Endodermal cell (in vitro differentiated cells): ENCODE data around the gene TNFRSF25. TPM values are rescaled to one million over a fixed set of nuclear protein-coding genes. Genes with fewer than 3 reads are reported as not detected.

Source experiments
- DNase-seq: peaks from one replicate; pipeline ENCODE4 v3.0.0-alpha.2; 2017
- H3K27ac ChIP-seq: 2 replicates; pipeline ENCODE4 v1.5.1; 2013; ENCODE audit warnings: mild to moderate bottlenecking, low read depth, low read length, moderate library complexity
- H3K27me3 ChIP-seq: 2 replicates; pipeline ENCODE4 v1.6.1; 2013; ENCODE audit warnings: mild to moderate bottlenecking, low read length, moderate library complexity; ENCODE audit not compliant: insufficient read depth, control insufficient read depth, poor library complexity, severe bottlenecking
- H3K36me3 ChIP-seq: 2 replicates; pipeline ENCODE4 v1.7.0; 2013; ENCODE audit warnings: mild to moderate bottlenecking, low read length, moderate library complexity; ENCODE audit not compliant: control insufficient read depth, insufficient read depth
- H3K4me1 ChIP-seq: one replicate; pipeline ENCODE4 v1.7.0; 2013; ENCODE audit warnings: low read length; ENCODE audit not compliant: control insufficient read depth, insufficient read depth
- H3K4me3 ChIP-seq: 2 replicates; pipeline ENCODE4 v1.5.1; 2013; ENCODE audit warnings: mild to moderate bottlenecking, low read length, moderate library complexity
- H3K9ac ChIP-seq: 2 replicates; pipeline ENCODE4 v1.6.1; 2013; ENCODE audit warnings: mild to moderate bottlenecking, low read length, moderate library complexity; ENCODE audit not compliant: poor library complexity, severe bottlenecking; ENCODE audit errors: extremely low read depth
- H3K9me3 ChIP-seq: 2 replicates; pipeline ENCODE4 v1.6.1; 2013; ENCODE audit warnings: mild to moderate bottlenecking, low read length, moderate library complexity; ENCODE audit not compliant: control insufficient read depth
- H3K27ac Mint-ChIP-seq: 2 replicates; pipeline ENCODE4 v1.8.0; 2020; ENCODE audit warnings: mixed read lengths
- H3K27me3 Mint-ChIP-seq: 2 replicates; pipeline ENCODE4 v1.8.0; 2021; ENCODE audit warnings: mild to moderate bottlenecking, mixed read lengths; ENCODE audit not compliant: insufficient read depth
- H3K36me3 Mint-ChIP-seq: 2 replicates; pipeline ENCODE4 v1.8.0; 2020; ENCODE audit warnings: low read depth, mixed read lengths
- H3K4me1 Mint-ChIP-seq: 2 replicates; pipeline ENCODE4 v1.8.0; 2020; ENCODE audit warnings: mixed read lengths
- H3K4me3 Mint-ChIP-seq: 2 replicates; pipeline ENCODE4 v1.8.0; 2020; ENCODE audit warnings: mild to moderate bottlenecking, moderate library complexity, mixed read lengths
- H3K9me3 Mint-ChIP-seq: 2 replicates; pipeline ENCODE4 v1.8.0; 2020; ENCODE audit warnings: mild to moderate bottlenecking, mixed read lengths
- CTCF ChIP-seq: fragments of 200-600 bp; sonication (generic); conservative IDR thresholded peaks from 2 replicates; pipeline ENCODE4 v1.5.0; 2021; ENCODE audit warnings: antibody characterized with exemption, mild to moderate bottlenecking
- WGBS, 2 experiments: methylation state at CpG; one replicate each; pipeline versions ENCODE4 v1.1.5 to v1.1.7; 2013; ENCODE audit warnings: missing lambda C conversion rate in 2 of 2, mixed read lengths in 1 of 2; ENCODE audit not compliant: insufficient coverage in 1 of 2, insufficient read length in 1 of 2; 5-methylcytosine and 5-hydroxymethylcytosine counted together
- long read RNA-seq, 4 experiments: library from polyadenylated mRNA in 2 of 4; library from RNA in 1 of 4; library from capped mRNA in 1 of 4; stranded (forward) in 3 of 4; unstranded in 1 of 4; transcript quantifications; one replicate each; pipeline ENCODE4 v2.0.0, GENCODE V29; 2020 to 2021; ENCODE audit warnings: inconsistent platforms in 1 of 4
- polyA plus RNA-seq, 2 experiments: library from polyadenylated mRNA; stranded (reverse); fragments of 50-300 nt; gene quantifications; one replicate each; pipeline ENCODE4 v1.2.3, GENCODE V29; 2013
- total RNA-seq, 2 donors: library from RNA; stranded (reverse); fragmentation: NEBNext Ultra II Directional in 1 of 2; extraction: Animal tissue kit (Norgen Biotek cat#: 25700) in 1 of 2; gene quantifications; 2 replicates in 1 of 2; 3 replicates in 1 of 2; pipeline ENCODE4 v1.2.1, GENCODE V29; 2021

The TNFRSF25 gene, protein sequence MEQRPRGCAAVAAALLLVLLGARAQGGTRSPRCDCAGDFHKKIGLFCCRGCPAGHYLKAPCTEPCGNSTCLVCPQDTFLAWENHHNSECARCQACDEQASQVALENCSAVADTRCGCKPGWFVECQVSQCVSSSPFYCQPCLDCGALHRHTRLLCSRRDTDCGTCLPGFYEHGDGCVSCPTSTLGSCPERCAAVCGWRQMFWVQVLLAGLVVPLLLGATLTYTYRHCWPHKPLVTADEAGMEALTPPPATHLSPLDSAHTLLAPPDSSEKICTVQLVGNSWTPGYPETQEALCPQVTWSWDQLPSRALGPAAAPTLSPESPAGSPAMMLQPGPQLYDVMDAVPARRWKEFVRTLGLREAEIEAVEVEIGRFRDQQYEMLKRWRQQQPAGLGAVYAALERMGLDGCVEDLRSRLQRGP
- total RNA-seq = 10 to 100 TPM; 25.9 to 26.9 TPM
- polyA plus RNA-seq (2013, experiment 1 of 2) = 39.9 TPM
- polyA plus RNA-seq (2013, experiment 2 of 2) = 30.2 TPM
- long read RNA-seq, experiment 1, partial matches to known transcripts = 2 of 4 reads
- long read RNA-seq, experiment 1, other reads (novel, unspliced or antisense) = 1 of 4 reads
- long read RNA-seq, experiment 2, partial matches to known transcripts = 0 of 12 reads
- long read RNA-seq, experiment 2, other reads (novel, unspliced or antisense) = 8 of 12 reads
- long read RNA-seq, experiment 3, partial matches to known transcripts = 2 of 7 reads
- long read RNA-seq, experiment 3, other reads (novel, unspliced or antisense) = 2 of 7 reads
- long read RNA-seq, experiment 4, partial matches to known transcripts = 0 of 1 reads
- long read RNA-seq, experiment 4, other reads (novel, unspliced or antisense) = 1 of 1 reads

- no peaks in the 10 kb centered on the region for H3K27me3 ChIP-seq
- H3K4me3 ChIP-seq = no peak within 1 kb of the TSS
- WGBS, 2 experiments = 55 to 78% methylated on average over 17 to 43 of the region's 43 CpGs
- peaks cover 49% of the 10 kb centered on the region for H3K36me3 Mint-ChIP-seq
- no peak within 1 kb of the TSS for H3K9ac ChIP-seq
- TF ChIP-seq CTCF = no peak
- peaks cover 14% of the 10 kb centered on the region for H3K36me3 ChIP-seq
- no peak within 1 kb of the TSS for H3K27ac ChIP-seq
- peaks cover 2% of the 10 kb centered on the region for H3K4me1 Mint-ChIP-seq
- no peaks in the 10 kb centered on the region for H3K9me3 Mint-ChIP-seq
- H3K4me1 ChIP-seq = no peaks in the 10 kb centered on the region
- no peaks in the 10 kb centered on the region for H3K9me3 ChIP-seq
- H3K27ac Mint-ChIP-seq = no peak within 1 kb of the TSS
- DNase-seq = peak; percentile 80
- H3K4me3 Mint-ChIP-seq = no peak within 1 kb of the TSS
- peaks cover 16% of the 10 kb centered on the region for H3K27me3 Mint-ChIP-seq
Measured at GRCh38 chr1:6466023-6466422, at the start of gene TNFRSF25. TNFRSF25 (minus strand) TSS chr1:6466173; CDS start chr1:6466107, 66 bp downstream.

- Histone ChIP-seq H3K4me1 (peaks cover 3% of the 10 kb centered on the region), H3K27ac (no peak overlapping the region), H3K27me3 (no peaks in the 10 kb centered on the region), H3K9ac (no peak overlapping the region), H3K9me3 (no peaks in the 10 kb centered on the region), H3K4me3 (no peak overlapping the region), H3K36me3 (no peaks in the 10 kb centered on the region)
- peaks cover 8% of the 10 kb centered on the region for H3K4me1 Mint-ChIP-seq
- no peak overlapping the region for H3K27ac Mint-ChIP-seq
- TF ChIP-seq CTCF = no peak
- H3K27me3 Mint-ChIP-seq = no peaks in the 10 kb centered on the region
- H3K9me3 Mint-ChIP-seq = no peaks in the 10 kb centered on the region
- no peak overlapping the region for H3K4me3 Mint-ChIP-seq
- 89 to 100% methylated on average over 4 of the region's 4 CpGs for WGBS, 2 experiments
- DNase-seq = no peak
- H3K36me3 Mint-ChIP-seq = no peaks in the 10 kb centered on the region
Measured at GRCh38 chr1:6515771-6516170, 49.8 kb upstream of the TNFRSF25 start.

DNA sequence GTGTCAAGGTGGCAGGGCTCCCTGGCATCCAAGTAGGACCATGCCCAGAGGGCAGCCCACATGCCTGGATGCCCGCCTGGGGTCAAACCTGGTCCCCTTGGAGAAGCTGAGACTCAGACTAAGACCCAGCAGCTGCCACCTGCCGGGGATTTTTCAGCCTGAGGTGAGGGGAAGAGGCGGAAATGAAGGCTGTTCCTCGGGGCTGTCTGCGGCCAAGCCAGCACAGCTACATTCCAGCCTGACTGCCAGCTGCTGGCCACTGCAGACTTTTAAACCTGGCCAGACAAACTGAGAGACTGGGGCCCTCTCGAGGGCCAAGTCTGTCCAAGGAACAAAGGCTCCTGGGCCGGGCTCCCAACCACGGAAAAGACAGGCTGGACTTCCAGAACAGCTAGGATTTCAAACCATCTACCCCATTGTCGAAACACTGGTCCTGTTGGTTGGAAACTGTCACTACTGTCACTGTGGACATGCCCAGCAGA is 47.4 kb upstream of the TNFRSF25 start:
- H3K4me3 ChIP-seq = no peak overlapping the region
- Mint-ChIP-seq H3K4me1 (no peaks in the 10 kb centered on the region), H3K36me3 (no peaks in the 10 kb centered on the region), H3K4me3 (no peak overlapping the region), H3K9me3 (no peaks in the 10 kb centered on the region), H3K27me3 (no peaks in the 10 kb centered on the region), H3K27ac (no peak overlapping the region)
- no peaks in the 10 kb centered on the region for H3K4me1 ChIP-seq
- H3K27me3 ChIP-seq = no peaks in the 10 kb centered on the region
- no peaks in the 10 kb centered on the region for H3K9me3 ChIP-seq
- peak overlapping the region; percentile 41 for H3K27ac ChIP-seq
- no peak overlapping the region for H3K9ac ChIP-seq
- H3K36me3 ChIP-seq = no peaks in the 10 kb centered on the region
- 82 to 86% methylated on average over 9 of the region's 9 CpGs for WGBS, 2 experiments
- no peak for DNase-seq
- TF ChIP-seq CTCF = no peak
